Upper lobe of left lung (tissue), 4 donors: ENCODE results near the gene USP37.

Experiments
- EP300 ChIP-seq, 4 donors: sonication (generic); formaldehyde crosslinking; IDR thresholded peaks; one replicate each; pipeline ENCODE4 v1.5.1; 2017; ENCODE audit warnings: antibody characterized with exemption in 4 of 4, control low read depth in 2 of 4
- TF ChIP-seq, protein P1 (sequence below), 6 experiments: fragments of 450-650 bp in 4 of 6; fragments of 200-600 bp in 2 of 6; sonication (generic) in 2 of 6; IDR thresholded peaks; one replicate each; pipeline ENCODE4 v1.5.1; 2016 to 2019; ENCODE audit warnings: antibody characterized with exemption in 6 of 6

DNA sequence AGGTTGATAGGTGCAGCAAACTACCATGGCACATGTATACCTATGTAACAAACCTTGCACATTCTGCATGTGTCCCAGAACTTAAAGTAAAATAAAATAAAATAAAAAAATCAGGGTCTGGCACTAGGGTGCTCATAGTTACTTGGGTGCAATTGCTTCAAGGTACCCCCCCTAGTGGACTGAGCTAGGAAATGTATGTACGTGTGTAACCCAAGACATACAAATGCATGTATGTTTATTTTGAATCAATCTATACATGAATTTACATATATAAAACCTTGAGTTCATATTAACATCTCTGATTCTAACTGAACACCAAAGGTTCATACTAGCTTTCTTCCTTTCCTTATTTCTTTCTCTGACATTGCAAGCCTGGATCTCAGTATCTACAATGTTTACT is 51.5 kb downstream of the USP37 start:
- TF ChIP-seq, protein P1, sequence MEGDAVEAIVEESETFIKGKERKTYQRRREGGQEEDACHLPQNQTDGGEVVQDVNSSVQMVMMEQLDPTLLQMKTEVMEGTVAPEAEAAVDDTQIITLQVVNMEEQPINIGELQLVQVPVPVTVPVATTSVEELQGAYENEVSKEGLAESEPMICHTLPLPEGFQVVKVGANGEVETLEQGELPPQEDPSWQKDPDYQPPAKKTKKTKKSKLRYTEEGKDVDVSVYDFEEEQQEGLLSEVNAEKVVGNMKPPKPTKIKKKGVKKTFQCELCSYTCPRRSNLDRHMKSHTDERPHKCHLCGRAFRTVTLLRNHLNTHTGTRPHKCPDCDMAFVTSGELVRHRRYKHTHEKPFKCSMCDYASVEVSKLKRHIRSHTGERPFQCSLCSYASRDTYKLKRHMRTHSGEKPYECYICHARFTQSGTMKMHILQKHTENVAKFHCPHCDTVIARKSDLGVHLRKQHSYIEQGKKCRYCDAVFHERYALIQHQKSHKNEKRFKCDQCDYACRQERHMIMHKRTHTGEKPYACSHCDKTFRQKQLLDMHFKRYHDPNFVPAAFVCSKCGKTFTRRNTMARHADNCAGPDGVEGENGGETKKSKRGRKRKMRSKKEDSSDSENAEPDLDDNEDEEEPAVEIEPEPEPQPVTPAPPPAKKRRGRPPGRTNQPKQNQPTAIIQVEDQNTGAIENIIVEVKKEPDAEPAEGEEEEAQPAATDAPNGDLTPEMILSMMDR (IDR thresholded peaks at IDR 0.05): peak in 4 of 6 experiments; percentile 28 to 45 (median 38)
- no peak for TF ChIP-seq EP300 (IDR thresholded peaks at IDR 0.05)
